HG03280 (cell line): Measurements from ENCODE around the gene FAM25A.

Experiments
- ATAC-seq: cut with Tn5 transposase; IDR thresholded peaks from one replicate; pipeline ENCODE4 v1.9.1; 2021; ENCODE audit warnings: mild to moderate bottlenecking, moderate library complexity; ENCODE audit not compliant: unreplicated experiment

FAM25A gene

GRCh38 chr10:87059401-87059800 is 39.3 kb downstream of the FAM25A start:
- ATAC-seq: no peak

DNA sequence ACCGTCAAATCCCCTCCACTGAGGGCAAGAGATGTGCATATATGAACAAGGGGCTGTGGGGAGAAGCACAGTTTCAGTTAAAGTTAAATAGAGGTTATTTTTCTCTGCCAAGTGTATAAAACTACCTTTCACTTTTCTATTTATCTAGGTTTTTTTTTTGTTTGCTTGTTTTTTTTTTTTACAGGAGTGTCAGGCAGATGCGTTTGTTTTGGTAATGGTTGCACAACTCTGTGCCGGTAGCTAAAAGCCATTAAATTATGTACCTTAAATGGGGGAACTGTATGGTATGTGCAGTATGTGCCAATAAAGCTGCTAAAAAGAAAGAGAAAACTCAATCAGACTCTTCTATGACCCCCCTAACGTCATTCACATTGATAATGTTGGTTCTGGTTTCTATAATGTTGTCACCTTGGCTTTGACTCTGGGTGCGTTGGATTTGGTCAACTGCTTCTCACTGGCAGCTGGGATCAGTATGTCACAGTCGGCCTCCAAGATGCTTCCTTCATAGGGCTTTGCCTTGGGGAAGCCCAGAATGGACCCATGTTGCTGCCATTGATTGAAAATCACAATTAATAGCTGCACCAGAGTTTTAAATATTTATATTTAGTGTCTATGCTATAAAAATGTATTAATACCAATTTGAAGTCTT is 40.3 kb downstream of the FAM25A start:
- no peak for ATAC-seq

- ATAC-seq: no peak
Observed at GRCh38 chr10:87064651-87065050, 44.6 kb downstream of the FAM25A start.

DNA sequence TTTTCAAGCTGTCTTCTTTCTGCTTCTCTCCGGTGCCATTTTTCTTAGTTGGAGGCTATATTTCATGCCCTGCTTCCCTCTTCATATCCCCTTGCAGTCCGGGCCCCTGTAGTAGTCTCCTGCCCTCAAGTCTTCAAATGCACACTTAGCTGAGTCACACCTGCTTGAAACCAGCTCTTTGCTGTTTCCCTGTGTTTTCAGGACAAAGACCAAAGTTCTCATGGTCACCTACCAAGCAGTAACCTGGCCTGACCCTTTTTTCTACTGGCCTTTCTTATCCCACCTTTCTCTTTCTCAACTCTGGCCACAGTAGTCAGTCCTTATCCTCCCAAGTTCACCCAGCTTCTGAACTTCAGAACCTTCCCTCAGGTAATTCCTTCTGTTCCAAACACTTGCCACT is 46.1 kb downstream of the FAM25A start:
- no peak for ATAC-seq

- no peak for ATAC-seq
Observed at GRCh38 chr10:87066865-87067264, 46.8 kb downstream of the FAM25A start.

DNA sequence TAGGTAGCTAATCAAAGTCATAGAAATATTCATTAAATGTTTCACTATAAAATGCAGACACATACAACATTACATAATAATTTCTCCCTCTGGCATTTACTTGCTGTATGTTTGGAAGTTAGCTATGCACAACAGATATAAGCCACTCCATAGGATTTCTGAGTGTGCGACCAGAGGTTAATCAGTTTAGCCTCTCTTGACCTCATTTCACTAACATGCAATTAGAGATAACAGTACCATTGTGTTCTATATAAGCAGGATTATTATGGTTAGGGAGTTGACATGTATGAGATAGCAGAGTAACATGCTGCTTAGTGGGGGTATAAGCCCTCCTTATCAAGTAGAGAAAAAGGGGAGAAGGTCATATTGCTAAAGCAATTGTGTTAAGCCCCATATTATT is 48.2 kb downstream of the FAM25A start:
- no peak for ATAC-seq

DNA sequence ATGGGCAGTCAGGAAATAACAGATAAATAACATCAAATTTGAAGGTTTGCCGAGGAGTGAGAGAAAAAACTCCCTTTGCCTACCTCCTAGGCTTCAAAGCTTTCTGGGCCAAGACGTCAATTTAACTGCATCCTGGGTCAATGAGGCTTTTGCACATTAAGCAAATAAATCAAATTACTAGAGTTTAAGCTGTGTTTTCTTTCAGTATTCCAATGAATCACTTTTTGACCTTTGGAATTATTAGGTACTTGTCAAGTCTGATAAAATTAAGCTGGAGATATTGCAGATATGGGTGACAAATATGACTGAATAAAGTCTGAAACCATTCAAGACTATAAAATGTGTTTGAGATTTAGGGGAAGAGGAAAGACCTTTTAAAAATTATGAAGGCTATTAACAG is 52.4 kb downstream of the FAM25A start:
- ATAC-seq: no peak
